Measurements from ENCODE around the gene HMBS.

DNA sequence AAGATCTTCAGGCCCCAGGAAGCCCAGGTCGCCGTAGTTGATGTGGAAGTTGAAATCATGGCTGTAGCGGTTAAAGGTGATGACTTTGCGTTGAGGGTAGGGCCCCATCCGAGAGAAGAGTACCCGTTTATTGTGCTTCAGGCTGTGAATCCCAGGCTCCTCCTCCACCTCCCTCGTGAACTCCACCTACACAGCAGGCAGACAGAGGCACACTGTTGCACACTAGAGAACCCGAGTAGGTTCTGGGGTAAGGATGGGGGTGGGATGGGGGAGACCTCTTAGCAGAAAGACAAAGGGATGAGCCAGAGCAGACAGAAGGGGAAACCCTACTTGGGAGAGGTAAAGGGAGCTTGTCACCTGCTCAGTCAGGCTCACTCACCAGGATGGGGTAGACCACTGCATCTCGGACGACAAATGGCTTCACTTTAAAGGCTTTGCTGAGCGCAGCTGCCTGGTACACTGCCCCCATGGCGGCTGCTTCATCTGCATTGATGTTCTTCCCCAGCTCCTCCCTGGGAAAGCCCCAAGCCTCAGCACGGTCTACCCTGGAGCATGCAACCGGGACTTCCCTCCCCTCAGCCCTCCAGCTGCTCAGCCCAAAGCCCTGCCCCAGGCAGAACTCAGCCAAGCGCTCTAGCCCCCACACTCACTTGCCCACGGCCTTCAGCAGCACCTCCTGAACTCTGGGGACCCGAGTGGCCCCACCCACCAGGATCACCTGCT is 33.1 kb upstream of the HMBS start:
- TF ChIP-seq CTCF (IDR thresholded peaks at IDR 0.05; ENCODE audit: insufficient read depth, low read length, poor library complexity, severe bottlenecking) (no peak), EZH2phosphoT487 (conservative IDR thresholded peaks at IDR 0.05; ENCODE audit: low read length) (no peak)
